GM19397 (cell line): ENCODE measurements around the gene RPL19.
A peak's percentile ranks its signal among the peaks of the same experiment; 100 is the strongest.

ENCODE experiments used
- ATAC-seq: cut with Tn5 transposase; IDR thresholded peaks from one replicate; pipeline ENCODE4 v1.9.1; 2021; ENCODE audit warnings: mild to moderate bottlenecking, moderate library complexity; ENCODE audit not compliant: unreplicated experiment

Gene RPL19

DNA sequence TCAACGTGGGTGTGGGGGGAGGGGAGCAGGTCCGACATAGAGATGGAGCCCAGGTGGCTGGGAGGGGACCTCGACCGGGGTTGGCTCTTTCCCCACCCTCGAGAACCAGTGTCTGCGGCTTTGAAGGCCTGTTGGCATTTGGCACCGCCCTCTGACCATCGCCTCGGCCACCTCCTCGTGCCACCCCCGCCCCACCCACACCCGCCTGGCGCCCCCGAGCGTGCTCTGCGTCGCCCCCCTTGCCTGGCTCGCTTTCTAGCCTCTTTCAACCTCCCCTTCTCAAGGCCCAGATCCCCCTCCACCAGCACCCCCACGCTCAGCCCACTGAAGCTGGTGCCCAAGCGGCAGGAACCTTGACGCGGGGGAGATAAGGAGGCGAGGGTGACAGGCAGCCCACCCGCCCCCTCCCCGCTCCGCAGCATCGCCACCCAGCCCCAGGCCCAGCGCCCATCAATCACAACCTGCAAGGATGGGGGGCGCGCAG, 3.2 kb upstream of the RPL19 start:
- no peak for ATAC-seq

DNA sequence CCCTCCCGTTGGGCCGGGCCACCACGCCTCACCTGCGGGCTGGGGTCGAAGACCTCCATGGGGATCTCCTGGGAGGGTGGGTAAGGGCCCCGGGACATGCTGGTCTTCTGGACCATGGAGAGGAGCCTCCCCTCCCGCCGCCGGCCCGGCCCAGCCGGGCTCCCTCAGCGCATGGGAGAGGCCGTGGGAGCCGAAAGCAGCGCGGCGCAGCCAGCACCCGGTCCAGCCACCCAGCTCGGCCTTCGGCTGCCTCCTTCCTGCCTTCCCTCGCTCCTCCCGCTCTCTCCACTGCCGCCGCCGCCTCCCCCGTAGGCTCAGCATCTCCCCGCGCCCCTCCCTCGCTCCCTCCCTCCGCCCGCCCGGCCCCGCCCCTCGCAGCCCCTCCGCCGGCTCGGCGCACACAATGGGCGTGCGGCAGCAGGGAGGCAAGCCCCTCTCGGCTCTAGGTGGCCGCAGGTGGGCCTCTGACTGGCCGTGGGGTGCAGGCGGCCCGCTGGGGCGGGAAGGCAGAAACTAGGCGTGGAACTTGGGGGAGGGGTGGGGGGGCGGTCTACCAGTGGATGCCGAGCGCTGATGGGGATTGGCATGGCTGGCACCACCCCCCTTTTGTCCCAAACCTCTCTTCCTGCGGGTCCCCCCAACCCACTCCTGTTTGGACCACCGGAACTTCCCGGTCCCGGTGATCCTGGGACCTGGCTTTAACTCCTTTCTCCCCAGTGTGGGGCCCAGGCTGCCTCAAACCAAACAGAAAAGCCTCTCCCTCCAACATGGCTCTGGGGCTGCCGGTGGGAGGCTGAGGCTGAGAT, 2.5 kb upstream of the RPL19 start, which contains the start of gene CACNB1:
Gene CACNB1 (minus strand): TSS at position 290 of the 806 bp plus-strand sequence. CDS start 174 bp downstream, at position 116.
- no peak for ATAC-seq

DNA sequence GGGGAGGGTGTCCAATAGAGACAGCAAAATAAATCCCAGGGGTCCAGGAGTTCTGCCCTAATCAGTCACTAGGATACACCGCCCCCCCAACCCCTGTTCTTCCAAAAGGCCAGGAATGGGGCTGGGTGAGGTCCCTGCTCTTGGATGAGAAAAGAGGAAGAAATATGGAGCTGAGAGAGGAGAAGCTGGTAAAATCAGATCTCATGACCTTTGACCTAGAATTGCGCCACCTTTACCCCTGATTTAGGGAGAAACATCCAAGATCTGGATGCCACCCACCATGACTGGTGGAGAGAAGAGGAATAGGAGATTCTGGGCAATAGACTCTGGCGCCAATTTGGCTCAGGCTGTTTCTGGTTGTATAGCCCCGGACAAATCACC, 1.9 kb upstream of the RPL19 start:
- no peak for ATAC-seq

- ATAC-seq: peak; percentile 53
Observed at GRCh38 chr17:39199820-39200069, 338 bp upstream of the RPL19 start.

- no peak for ATAC-seq
Observed at GRCh38 chr17:39200957-39201510, 951 bp downstream of the RPL19 start.

DNA sequence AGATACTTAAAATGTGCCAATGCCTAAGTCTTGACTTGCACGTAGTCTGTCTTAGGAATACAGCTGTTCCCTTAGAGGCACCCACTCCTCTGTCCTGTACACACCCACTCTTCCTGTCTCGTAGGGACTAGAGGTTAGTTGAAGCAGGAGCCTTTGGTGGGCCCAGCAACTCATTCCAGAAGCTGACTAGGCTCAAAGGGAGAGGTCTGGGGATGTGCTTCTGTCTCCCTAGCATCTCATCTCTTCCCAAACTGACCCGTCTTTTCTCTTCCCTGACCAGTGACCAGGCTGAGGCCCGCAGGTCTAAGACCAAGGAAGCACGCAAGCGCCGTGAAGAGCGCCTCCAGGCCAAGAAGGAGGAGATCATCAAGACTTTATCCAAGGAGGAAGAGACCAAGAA, 4.2 kb downstream of the RPL19 start:
- ATAC-seq: no peak

GRCh38 chr17:39205112-39205526, 5.0 kb downstream of the RPL19 start:
- ATAC-seq: no peak

- no peak for ATAC-seq
Observed at GRCh38 chr17:39208136-39208535, 8.1 kb downstream of the RPL19 start.

DNA sequence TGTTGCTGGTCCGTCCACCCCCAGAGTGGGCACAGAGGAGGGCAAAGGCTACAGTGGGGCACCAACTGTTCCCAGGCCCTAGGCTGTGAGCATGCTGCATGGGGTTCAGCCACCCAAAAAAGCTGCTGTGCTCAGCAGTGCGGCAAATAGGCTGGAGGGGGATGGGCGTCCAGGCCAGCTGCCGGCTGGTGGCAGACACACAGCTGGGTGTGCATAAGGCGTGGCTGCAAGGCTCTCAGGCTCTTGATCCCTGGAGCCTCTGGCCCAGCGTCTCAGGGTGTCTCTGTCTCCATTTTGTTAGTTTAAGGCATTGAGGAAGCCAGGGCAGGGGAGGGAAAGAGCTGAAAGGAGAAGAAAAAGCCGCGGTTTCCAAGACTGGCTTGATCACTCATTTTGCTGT, 8.8 kb downstream of the RPL19 start:
- ATAC-seq: peak; percentile 63

GRCh38 chr17:39209317-39210092, 9.4 kb downstream of the RPL19 start:
- ATAC-seq: no peak

- no peak for ATAC-seq
Observed at GRCh38 chr17:39210093-39210434, 10.0 kb downstream of the RPL19 start.

DNA sequence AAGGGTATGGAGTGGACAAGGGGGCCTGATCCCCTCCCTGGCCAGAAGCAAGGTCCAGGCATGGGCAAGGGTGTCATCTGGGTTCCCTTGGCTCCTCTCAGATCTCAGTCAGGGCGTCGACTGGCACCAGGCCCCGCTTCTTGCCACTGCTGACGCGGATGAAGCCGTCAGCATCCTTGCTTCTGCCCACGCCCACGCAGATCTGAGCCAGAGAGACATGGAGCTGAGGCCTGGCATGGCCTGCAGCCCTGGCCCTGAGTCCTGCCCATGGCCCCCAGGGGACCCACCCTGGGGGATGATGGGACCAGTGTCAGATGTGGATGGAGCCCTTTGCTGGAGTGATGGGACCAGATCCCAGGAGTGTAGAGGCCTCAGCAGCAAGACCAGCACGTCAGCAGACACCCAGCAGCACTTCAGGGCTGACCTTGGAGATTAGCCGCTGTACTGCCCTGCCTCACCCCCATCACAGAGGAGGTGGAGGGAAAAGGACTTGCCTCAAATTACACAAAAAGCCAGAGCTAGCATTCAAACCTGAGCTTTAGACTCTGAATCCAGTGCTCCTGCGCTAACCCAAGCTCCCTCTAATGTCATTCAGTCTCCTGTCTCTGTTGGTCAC, 12.2 kb downstream of the RPL19 start:
- no peak for ATAC-seq

DNA sequence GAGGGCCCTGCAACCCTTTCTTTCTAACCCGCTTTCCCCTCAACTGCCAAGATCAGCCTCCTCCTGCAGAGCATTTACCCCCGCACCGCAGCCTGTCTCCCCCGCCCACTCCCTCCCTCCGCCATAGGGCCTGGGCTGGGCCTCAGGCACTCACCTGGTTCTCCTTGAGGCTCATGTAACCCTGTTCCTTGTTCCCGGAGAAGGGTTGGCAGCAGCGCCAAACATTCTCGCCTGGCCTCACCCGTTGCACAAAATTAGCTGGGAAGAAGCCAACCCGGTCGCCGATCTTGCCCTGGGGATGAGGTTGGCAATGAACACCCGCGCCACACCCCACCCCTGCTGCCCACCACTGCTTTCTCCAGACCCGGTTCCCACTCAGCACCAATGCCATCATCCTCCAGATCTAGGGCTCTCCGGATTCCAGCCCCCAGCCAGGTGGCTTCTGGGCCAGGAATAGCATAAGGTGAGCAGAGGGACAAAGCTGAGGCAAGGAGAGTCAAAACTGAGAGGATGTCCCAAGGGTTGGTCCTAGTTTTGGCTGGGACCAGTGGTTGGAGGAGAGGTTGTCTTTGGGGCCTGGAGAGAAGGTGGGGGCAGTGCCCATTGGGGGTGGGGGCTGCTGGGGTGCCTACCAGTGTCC, 12.9 kb downstream of the RPL19 start:
- no peak for ATAC-seq

GRCh38 chr17:39213852-39214251, 13.8 kb downstream of the RPL19 start:
- ATAC-seq: no peak

GRCh38 chr17:39217734-39218369, 17.8 kb downstream of the RPL19 start:
- ATAC-seq: no peak

DNA sequence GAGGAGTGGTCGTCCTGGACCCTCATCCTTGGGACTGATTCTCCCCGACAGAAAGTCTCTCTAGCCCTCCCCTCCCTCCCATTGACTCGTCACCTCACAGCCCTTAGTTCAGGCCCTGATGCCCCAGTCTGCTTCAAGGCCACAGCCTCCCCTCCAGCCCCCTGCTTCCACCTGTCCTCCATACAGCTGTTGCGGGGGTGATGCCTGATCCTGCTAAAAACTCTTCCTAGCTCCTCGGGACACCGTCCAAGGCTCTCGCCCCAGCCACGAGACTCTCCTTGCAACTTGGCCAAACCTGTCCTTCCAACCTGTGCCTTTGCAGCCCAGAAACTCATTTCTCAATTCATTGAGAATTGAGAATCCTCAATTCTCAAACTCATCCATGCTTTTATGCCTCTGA, 18.8 kb downstream of the RPL19 start:
- no peak for ATAC-seq

DNA sequence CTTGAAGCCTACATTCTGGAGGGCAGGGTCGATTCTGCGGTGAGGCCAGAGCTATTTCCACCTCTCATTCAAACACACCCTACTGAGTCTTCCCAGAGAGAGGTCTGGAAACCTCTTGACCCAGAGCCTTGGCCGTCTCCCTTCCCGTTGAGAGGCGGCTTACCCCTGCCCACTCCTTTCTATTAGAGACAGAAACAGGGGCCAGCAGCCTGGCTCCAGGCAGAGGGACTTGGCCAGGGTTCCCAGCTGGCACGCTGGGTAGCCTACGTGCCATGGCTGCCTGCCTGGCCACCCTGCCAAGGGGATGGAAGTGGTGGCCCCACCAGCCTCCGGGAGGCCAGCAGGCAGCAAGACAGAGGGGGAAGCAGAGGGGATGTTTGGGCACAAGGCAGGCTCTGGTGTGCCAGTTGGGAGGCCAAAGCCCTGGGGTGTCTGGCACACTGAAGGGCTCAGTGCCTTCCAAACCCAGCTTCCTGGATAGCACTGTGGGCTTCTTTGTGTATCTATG, 19.6 kb downstream of the RPL19 start:
- no peak for ATAC-seq

GRCh38 chr17:39221572-39221971, 21.5 kb downstream of the RPL19 start:
- ATAC-seq: no peak

DNA sequence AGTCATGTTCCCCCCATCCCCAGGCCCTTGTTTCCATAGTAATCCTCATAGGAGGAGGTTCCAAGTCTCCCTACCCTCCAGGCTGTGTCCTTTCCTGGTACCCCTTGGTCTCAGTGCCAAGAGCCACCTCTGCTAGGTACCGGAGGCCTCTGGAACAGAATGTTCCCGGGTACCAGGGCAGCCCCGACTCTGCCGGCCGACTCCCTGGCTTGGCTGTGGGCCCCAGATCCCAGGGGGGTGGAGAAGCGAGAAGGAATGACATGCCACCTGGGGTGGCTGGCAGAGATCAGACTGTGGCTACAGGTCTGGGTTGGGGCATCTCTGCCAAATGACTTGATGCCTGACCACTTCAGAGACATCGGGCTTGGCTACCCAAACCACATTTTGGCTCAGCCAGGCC, 22.1 kb downstream of the RPL19 start:
- no peak for ATAC-seq
